ENCODE results near the gene IL1R2. TPM values are rescaled to one million over a fixed set of nuclear protein-coding genes. Genes with fewer than 3 reads are reported as not detected.

IL1R2 gene
- total RNA-seq, 4 donors from 2014 or later: 2.7 to 6.1 (median 3.6) TPM

DNA sequence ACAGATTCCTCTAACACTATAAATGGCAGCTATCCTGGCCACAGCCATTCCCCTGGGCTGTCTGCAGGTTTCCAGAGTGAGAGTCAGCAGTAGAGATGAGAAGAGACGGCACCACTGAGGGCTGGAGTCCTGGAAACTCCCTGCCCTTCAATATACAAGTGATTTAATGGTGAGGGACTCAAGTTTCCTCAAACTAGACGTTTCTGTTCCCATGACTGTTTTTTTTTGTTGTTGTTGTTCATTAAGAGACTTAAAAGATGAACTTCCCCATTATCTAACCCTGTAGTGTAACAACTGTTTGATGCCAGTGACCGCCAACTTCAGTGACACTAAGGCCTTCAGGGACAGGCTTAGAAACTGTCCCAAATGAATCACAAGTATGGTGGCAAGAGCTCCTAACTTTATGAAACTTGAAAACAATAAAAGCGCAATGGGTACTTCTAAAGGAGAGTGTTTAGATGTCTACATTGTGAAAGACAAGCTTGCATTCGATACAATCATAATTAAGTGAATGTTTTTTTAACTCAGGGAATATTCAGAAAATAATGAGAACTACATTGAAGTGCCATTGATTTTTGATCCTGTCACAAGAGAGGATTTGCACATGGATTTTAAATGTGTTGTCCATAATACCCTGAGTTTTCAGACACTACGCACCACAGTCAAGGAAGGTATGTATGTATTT is 34.0 kb downstream of the IL1R2 start:
- Histone ChIP-seq H3K27me3 (no peaks in the 10 kb centered on the region), H3K36me3 (no peaks in the 10 kb centered on the region), H3K9me3 (no peaks in the 10 kb centered on the region), H3K4me1 (peaks cover 2 to 61% of the 10 kb centered on the region in 2 donors), H3K4me3 (replicated peaks in 1 of 3) (no peak overlapping the region), H3K27ac (peak overlapping the region in 2 of 3 donors; percentile 3 to 29)
- WGBS, 2 donors: 85 to 93% methylated on average over 6 of the region's 6 CpGs
- DNase-seq: no peak
- TF ChIP-seq POLR2A (IDR thresholded peaks at IDR 0.05): no peak
- TF ChIP-seq, protein P1, sequence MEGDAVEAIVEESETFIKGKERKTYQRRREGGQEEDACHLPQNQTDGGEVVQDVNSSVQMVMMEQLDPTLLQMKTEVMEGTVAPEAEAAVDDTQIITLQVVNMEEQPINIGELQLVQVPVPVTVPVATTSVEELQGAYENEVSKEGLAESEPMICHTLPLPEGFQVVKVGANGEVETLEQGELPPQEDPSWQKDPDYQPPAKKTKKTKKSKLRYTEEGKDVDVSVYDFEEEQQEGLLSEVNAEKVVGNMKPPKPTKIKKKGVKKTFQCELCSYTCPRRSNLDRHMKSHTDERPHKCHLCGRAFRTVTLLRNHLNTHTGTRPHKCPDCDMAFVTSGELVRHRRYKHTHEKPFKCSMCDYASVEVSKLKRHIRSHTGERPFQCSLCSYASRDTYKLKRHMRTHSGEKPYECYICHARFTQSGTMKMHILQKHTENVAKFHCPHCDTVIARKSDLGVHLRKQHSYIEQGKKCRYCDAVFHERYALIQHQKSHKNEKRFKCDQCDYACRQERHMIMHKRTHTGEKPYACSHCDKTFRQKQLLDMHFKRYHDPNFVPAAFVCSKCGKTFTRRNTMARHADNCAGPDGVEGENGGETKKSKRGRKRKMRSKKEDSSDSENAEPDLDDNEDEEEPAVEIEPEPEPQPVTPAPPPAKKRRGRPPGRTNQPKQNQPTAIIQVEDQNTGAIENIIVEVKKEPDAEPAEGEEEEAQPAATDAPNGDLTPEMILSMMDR (IDR thresholded peaks at IDR 0.05): no peak
- intact Hi-C loops (cut with DNase I): loop anchor here (10.0 kb wide), 1 partner anchor 419 kb away; no protein-coding TSS in a partner anchor

GRCh38 chr2:102027036-102027980 is 35.5 kb downstream of the IL1R2 start:
- no peaks in the 10 kb centered on the region for H3K36me3 ChIP-seq
- intact Hi-C loops (cut with DNase I): loop anchor here (10.0 kb wide), 1 partner anchor 417 kb away; no protein-coding TSS in a partner anchor
- TF ChIP-seq, protein P1 (IDR thresholded peaks at IDR 0.05): no peak
- TF ChIP-seq POLR2A (IDR thresholded peaks at IDR 0.05): no peak
- H3K27me3 ChIP-seq: no peaks in the 10 kb centered on the region
- peaks cover 0 to 47% of the 10 kb centered on the region in 2 donors for H3K4me1 ChIP-seq
- no peak overlapping the region for H3K4me3 ChIP-seq (replicated peaks in 1 of 3)
- peak in 1 of 2 donors; percentile 22 for DNase-seq
- peak overlapping the region; percentile 11 to 72 (median 30) for H3K27ac ChIP-seq
- no peaks in the 10 kb centered on the region for H3K9me3 ChIP-seq
- WGBS, 2 donors: 56 to 62% methylated on average over 8 of the region's 8 CpGs

GRCh38 chr2:102028470-102028869 is 36.7 kb downstream of the IL1R2 start:
- TF ChIP-seq, protein P1 (IDR thresholded peaks at IDR 0.05): no peak
- intact Hi-C loops (cut with DNase I): loop anchor here (10.0 kb wide), 1 partner anchor 416 kb away; no protein-coding TSS in a partner anchor
- H3K27ac ChIP-seq: peak overlapping the region in 1 of 3 donors; percentile 72

DNA sequence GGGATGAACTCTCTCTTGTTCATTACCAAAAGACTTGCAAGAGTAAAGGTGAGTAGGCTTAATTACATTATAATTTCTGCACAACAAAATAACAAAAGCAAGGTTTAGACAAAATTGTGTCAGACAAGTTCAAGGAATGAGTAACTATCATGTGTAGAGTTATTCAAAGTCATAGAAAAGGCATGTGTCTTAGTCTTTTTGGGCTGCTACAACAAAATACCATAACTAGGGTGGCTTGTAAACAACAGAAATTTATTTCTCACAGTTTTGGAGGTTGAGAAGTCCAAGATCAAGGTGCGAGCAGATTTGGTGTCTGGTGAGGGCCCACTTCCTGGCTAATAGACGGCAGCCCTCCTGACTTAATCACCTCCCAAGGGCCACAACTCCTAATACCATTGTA is 37.6 kb downstream of the IL1R2 start:
- Histone ChIP-seq H3K27me3 (no peaks in the 10 kb centered on the region), H3K36me3 (no peaks in the 10 kb centered on the region), H3K27ac (no peak overlapping the region), H3K9me3 (no peaks in the 10 kb centered on the region), H3K4me1 (peaks cover 16 to 63% of the 10 kb centered on the region in 2 donors), H3K4me3 (replicated peaks in 1 of 3) (no peak overlapping the region)
- no peak for DNase-seq
- intact Hi-C loops (cut with DNase I): loop anchor here (10.0 kb wide), 1 partner anchor 415 kb away; no protein-coding TSS in a partner anchor
- TF ChIP-seq, protein P1 (IDR thresholded peaks at IDR 0.05): no peak
- no peak for TF ChIP-seq POLR2A (IDR thresholded peaks at IDR 0.05)
- WGBS, 2 donors: 89 to 98% methylated on average over 2 of the region's 2 CpGs

More at GRCh38 chr2:102028470-102028869, 36.7 kb downstream of the IL1R2 start:
- no peak overlapping the region for H3K4me3 ChIP-seq (replicated peaks in 1 of 3)
- no peaks in the 10 kb centered on the region for H3K9me3 ChIP-seq
- peaks cover 10 to 59% of the 10 kb centered on the region in 2 donors for H3K4me1 ChIP-seq
- H3K27me3 ChIP-seq: no peaks in the 10 kb centered on the region
- no peak for DNase-seq
- H3K36me3 ChIP-seq: no peaks in the 10 kb centered on the region
